Umbilical cord (tissue), 2 donors: Measurements from ENCODE around the gene REEP3. TPM values are rescaled to one million over a fixed set of nuclear protein-coding genes. Genes with fewer than 3 reads are reported as not detected.
"Not testable (repeated sequence)": the region's sequence is repeated elsewhere in the genome, so short reads cannot be mapped to it uniquely, and the experiment has no call there.

Experiments
- DNase-seq: peaks from one replicate; pipeline ENCODE4 v3.0.0-alpha.2; 2015; ENCODE audit warnings: low spot score
- total RNA-seq: library from RNA; depleted of rRNA; stranded (reverse); fragments of >200 nt; gene quantifications from one replicate; pipeline ENCODE4 v1.2.3, GENCODE V29; 2014; ENCODE audit warnings: low replicate concordance; ENCODE audit not compliant: insufficient read depth

The REEP3 gene, protein sequence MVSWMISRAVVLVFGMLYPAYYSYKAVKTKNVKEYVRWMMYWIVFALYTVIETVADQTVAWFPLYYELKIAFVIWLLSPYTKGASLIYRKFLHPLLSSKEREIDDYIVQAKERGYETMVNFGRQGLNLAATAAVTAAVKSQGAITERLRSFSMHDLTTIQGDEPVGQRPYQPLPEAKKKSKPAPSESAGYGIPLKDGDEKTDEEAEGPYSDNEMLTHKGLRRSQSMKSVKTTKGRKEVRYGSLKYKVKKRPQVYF
- 81.9 TPM for total RNA-seq

DNA sequence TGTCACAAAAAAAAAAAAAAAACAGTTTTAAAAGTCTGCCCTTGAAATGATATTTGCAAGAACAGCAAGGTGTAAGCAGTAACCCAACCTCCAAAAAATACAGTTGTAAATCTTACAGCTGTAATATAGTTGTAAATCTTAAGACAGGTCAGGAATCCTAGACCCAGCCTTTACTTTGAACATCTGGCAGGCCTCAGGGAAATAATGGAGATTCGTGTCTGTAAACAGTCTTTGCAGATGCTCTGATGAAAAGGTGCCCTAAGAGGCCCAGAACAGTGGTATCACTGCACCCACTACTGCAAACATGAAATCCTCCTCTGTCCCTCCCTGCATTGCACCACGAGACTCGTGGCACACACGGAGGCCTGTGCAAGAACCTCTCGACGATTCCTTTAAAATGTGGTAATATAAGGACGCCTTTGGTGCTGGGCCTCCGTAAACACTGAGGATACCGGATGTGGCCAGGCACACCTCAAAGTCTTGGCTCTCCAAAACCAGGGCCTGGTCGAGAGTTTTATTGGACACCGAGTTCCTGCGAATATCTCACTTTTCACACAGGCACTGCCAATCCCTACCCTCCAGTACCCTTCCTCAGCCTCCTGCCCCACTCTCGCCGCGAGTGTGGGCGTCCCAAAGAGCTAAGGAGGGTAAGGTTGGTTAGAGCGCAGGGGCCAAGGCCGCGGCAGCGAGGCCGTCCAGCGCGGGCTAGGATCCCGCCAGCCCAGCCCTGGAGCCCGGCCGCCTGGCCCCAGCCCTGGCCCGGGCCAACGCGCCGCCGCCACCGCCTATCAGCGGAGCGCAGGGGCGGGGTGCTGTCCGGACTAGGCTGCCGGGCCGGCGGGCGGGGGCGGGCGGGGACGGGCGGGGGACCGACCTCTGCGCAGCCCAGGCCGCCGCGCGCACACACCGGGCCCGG lies at the start of gene REEP3:
TSS of gene REEP3 (plus strand) at position 902 of the 916 bp plus-strand sequence. CDS start 145 bp downstream, outside the sequence.
- DNase-seq, result peak; percentile 36

DNA sequence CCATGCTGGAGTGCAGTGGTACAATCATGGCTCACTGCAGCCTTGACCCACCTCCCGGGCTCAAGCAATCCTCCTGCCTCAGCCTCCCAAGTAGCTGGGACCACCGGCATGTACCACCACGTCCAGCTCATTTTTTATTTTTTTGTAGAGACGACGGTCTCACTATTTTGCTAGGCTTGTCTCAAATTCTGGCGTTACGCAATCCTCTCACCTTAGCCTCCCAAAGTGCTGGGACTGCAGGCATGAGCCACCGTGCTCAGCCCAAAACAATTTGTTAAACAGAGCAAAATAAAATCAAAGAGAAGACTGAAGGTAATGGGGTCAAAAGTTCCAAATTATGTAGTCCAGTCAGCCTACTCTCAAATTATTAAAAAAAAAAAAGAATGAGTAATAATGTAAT lies 46.7 kb upstream of the REEP3 start:
- DNase-seq, result no peak

DNA sequence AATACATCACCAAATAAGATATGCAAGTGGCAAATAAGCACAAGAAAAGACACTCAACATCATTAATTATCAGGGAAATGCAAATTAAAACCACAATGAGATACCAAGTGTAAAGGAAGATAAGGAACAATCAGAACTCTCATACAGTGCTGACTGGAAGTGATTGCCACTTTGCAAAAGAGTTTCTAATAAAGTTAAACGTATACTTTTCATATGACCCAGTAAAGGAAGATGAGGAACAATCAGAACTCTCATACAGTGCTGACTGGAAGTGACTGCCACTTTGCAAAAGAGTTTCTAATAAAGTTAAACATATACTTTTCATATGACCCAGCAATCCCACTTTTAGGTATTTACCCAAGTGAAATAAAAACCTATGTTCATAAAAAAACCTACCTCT lies 43.3 kb upstream of the REEP3 start:
- no peak for DNase-seq

DNA sequence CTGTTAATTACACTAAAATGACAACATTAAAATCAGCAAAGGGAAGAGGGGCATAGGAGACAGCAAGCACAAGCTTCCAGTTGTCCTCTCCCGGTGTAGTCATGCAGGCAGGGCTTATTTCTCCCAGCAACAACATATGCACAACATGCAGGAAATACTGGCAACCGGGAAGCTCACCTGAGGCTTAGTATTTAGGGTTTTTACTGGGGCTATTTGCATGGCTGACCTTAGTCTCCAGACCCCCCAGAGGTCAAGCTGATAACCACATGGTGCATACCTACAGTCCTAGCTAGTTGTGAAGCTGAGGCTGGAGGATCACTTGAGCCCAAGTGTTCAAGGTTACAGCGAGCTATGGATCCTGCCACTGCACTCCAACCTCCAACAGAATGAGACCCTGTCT lies 42.6 kb upstream of the REEP3 start:
- no peak for DNase-seq

DNA sequence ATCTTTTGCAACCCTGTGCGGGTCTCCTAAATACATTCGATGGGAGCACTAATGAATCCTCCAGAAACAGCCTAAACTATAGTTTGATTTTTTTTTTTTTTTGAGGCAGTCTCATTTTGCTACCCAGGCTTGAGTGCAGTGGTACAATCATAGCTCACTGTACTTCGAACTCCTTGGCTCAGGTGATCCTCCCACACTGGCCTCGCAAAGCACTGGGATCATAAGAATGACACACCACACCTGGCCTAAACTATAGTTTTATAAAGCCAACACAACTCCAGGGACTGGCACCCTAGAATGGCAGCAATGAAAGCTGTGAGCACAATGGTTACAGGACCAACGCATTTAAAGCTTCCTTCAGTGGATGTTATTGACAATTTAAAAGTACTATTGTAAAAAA lies 41.0 kb upstream of the REEP3 start:
- DNase-seq, result no peak

DNA sequence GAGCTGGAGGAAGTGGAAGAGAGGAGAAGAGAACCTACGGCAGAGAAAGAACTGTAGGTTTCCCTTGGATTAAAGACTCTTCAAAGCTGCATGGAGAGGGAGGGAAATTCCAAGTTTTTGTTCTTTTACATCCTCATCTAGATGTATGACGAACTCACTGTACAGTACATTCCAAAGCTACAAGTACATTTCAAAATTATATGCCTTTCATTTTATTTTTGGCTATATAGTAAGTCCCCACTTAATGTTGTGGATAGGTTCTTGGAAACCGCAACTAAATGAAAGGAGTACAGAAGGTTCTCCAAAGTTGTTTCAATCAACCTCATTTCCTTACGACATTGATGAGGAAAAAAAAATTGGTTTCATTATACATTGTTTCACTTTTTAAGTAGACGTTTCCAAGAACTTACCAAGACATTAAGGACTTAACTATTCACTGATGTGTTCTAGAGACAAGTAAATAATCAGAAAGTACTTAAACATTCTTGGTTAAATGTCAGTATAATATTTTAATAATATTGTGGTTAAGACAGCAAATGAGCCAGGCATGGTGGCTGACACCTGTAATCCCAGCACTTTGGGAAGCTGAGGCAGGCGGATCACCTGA lies 39.3 kb upstream of the REEP3 start:
- no peak for DNase-seq

DNA sequence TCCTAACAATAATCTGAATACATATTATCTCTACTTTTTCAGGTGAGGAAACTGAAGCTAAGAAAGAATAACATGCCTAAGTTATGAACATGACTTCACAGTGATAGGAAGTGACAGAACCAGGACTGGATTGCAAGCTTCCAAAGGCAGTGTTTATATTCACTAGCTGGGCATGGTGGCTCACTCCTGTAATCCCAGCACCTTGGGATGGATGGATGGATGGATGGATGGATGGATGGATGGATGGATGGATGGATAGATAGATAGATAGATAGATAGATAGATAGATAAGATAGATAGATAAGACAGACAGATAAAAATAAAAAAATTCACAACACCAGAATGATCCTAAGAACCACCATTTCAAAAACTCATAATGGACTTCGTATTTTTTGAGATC lies 37.2 kb upstream of the REEP3 start:
- no peak for DNase-seq

DNA sequence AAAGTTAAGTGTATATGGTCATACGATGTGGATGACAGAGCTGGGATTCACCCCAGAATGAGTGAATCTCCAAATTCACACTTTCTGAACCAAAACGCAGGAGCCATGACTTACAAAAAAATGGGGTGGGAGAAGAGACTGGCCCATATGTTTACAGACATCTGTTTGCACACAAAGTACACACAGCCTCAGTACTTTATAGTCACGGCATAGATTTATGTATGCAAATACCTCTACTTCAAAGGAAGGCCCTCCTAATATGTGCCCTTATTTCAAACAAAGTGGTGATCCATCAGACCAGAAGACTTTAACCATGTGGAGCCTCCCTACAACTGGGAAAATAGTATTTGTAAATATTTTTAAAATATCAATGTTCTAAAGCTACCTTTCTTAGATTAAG lies 33.2 kb upstream of the REEP3 start:
- no peak for DNase-seq

DNA sequence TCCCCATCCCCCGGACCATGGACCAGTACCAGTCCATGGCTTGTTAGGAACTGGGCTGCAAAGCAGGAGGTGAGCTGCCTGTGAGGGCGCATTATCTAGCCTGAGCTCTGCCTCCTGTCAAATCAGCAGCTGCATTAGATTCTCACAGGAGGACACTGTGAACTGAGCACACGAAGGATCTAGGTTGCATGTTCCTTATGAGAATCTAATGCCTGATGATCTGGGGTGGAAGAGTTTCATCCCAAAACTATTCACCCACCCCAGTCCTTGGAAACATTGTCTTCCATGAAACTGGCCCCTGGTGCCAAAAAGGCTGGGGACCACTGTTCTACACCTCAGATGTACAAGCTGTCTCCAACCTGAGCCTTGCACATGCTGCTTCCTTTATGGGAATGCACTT lies 31.4 kb upstream of the REEP3 start:
- DNase-seq, result no peak

DNA sequence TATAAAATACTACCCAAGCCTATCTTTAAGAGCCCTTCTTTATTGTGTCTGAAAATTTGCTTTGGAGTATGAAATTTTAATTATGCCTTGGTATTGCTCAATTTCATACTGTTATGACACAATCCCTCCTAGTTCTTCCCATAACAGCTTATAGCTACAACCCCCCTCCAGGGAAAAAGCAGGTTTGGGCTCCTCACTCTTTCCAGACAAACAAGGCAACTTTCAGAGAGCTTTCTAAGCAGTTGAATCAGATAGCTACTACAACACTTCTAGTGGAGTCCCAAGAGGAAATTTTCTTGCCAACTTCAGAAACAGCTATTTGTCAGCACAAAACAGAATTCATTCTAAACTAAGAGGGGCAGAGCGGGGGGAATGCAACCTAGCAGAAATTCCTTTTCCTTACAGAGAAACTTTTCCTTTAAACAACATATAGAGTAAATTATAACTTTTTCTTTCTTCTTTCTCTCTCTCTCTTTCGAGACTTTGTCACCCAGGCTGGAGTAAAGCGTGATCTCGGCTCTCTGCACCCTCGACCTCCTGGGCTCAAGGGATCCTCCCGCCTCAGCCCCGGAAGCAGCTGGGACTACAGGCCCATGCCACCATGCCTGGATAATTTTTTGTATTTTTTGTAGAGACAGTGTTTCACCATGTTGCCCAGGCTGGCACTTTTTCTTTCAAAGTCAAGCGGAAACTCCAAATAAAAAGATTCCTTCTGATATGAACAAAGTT lies 29.4 kb upstream of the REEP3 start:
- peak; percentile 88 for DNase-seq

DNA sequence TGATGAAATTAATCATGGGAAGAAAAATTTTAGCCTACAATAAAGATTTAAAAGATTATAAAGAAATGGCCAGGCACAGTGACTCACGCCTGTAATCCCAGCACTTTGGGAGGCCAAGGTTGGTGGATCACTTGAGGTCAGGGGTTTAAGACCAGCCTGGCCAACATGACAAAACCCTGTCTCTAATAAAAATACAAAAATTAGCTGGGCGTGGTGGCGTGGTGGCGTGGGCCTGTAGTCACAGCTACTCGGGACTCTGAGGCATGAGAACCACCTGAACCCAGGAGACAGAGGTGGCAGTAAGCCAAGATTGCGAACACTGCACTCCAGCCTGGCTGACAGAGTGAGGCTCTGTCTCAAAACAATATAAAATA lies 28.9 kb upstream of the REEP3 start:
- DNase-seq, result not testable (repeated sequence)

DNA sequence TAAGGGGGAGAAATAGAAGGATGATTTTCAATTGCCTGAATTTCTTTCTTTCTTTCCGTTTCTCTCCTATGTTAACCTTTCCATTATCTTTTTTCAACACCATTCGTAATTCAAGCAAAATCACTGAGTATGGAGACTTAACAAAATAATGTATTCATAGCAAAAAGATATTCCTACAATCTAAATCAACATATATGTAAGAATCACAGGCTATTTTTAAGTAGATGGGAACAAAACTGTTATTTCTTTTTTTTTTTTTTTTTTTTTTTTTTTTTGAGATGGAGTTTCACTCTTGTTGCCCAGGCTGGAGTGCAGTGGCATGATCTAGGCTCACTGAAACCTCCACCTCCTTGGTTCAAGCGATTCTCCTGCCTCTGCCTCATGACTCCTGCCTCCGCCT lies 28.2 kb upstream of the REEP3 start:
- no peak for DNase-seq

DNA sequence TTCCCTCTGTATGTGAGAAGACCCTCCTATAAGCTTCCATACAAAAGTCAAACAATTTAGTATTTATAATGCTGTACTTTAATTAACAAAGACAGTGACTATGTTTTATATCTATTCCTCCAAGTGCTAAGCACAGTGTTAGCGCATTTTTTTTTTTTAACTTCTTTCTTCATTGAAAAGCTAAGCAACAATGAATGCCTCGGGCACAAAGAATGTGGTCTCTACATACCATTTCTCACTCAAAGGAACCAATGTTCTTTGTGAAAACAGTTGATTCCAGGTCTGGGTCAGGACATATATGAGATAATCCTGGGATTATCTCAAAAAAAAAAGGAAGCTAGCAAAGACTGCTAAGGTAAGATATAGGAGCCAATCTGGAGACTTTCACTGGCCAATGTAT lies 26.2 kb upstream of the REEP3 start:
- DNase-seq, result no peak

DNA sequence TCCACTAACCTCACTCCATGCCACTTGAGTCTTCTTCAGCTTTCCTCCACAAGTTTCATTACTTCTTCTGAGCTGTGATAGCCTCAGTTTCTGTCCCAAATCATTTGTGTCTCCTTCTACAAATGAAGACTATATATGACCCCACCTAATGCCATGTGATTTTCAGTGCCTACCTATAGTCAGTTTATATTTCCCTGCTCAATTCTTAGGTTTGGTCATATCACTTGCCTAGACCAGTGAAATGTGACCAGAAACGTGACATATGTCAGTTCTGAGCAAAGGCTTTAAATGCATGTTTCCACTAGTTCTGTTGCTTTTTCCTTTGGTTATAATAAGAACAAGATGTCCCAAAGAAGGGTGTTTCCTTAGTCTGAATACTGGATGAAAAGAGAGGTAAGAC lies 24.6 kb upstream of the REEP3 start:
- no peak for DNase-seq

DNA sequence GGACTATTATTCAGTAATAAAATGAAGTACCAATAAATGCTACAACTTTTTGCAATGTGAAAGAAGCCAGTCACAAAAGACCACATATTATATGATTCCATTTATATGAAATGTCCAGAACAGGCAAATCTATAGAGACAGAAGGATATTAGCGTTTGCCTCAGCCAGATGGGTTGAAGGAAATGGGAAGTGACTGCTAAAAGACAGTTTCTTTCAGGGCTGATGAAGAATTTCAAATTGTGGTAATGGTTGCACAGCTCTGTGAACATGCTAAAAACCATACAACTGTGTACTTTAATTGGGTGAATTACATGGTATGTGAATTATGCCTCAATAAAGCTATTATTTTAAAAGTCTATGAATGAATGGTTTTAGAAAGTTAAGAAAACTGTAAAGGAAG lies 23.9 kb upstream of the REEP3 start:
- DNase-seq, result no peak

DNA sequence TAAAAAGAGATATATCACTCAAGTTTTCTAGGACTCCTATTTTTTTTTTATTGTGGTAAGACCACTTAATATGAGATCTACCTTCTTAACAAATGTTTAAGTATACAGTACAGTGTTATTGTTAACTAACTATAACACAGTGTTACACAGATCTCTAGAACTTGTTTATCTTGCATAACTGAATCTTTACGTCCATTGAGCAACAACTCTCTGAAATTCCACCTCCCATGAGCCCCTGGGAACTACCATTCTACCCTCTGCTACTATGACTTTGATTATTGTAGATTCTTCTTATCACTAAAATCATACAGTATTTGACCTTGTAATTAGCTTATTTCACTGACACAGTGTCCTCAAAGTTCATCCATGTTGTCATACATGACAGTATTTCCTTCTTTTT lies 22.5 kb upstream of the REEP3 start:
- DNase-seq, result no peak

DNA sequence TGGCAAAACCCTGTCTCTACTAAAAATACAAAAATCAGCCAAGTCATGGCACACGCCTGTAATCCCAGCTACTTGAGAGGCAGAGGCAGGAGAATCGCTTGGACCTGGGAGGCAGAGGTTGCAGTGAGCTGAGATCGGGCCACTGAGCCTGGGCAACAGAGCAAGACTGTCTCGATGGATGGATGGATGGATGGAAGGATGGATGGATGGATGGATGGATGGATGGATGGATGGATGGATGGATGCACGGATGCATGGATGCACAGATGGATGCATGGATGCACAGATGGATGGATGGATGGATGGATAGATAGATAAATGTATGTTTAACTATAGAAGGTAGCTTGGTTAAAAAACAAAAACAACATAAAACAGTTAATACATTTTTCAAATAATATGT lies 20.6 kb upstream of the REEP3 start:
- DNase-seq, result not testable (repeated sequence)

DNA sequence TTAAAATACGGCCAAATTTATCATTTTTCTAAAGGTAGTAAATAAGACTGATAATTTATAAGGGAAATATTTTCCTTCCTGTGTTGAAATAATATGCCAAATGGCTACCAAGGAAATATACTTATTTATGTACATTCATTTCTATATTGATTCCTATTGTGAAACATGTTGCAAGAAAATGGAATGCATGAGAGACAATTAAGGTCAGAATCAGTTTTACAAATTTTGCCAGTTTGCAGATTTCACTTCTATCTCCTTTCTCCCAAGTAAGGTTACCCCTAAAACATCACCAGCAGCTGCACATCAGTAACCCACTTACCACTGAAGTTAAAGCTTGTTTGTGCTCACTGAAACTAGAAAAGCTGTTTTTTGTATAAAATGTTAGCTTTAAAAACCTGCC lies 19.2 kb upstream of the REEP3 start:
- no peak for DNase-seq

DNA sequence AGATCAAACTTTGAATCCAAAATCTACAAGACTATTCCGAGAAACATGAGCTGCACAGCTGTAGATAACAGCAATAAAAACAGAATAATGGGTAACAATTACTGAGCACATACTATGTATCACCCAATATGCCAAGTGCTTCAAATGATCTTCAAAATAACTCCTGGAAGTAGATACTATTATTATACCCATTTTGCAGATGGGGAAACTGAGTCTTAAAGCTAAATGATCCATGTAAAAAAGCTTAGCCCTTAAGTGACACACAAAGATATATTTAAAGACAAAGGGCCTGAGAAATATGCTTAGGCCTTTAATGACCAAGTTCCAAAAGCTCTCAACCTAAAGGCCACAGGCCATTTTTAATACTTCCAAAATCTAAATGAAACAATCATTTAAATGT lies 18.4 kb upstream of the REEP3 start:
- no peak for DNase-seq

DNA sequence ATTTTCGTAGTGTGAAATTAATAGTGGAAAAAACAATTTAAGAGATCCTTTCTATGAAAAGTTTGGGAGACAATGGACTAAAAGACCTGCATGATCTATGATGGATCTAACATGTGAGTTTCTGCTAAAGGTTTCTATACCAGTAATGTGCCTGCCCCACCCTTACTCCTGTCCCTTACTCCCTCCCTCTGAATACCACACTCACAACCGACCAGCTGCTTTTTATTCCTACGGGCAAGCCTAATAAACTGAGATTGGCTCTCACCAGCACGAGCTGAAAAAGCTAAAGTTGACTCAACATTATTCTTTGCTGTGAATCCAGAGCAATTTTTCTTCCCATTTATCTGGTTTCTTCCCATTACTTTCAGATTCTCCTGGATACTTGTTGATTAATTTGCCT lies 17.8 kb upstream of the REEP3 start:
- DNase-seq, result no peak

DNA sequence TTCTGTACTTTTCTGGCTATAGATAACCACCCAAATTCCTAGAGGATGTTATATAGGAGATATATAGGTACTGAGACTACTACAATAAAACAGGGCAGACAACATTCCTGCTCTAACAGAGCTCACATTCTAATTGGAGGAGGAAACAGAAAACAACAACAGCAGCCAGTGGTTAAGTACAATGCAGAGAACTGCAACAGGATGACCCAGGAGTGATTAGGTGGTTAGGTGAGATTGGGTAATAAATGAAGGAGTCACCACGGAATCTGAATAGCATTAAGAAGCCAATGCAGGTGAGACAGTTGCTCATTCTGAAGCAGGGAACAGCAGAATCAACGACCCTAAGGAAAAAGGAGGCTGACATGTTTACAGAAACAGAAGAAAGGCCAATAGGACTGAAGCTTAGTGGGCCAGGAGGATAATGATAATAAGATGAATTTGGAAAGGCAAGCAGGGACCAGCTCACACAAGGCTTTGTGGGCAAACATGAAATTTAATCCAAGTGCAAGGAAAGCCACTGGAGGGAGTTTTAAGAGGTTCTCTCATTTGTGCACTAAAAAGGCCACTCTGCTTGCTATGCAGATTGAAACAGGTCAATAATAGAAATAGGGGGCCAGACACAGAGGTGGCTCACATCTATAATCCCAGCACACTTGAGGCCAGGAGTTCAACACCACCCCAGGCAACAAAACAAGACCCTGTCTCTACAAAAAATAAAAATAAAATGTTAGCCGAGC lies 16.9 kb upstream of the REEP3 start:
- DNase-seq, result peak; percentile 22
